ENCODE data around the gene CDH23. TPM values are rescaled to one million over a fixed set of nuclear protein-coding genes. Genes with fewer than 3 reads are reported as not detected.
A peak's percentile ranks its signal among the peaks of the same experiment; 100 is the strongest.

The CDH23 gene
- total RNA-seq, 1 donor from 2014 or later: 9.4 TPM

DNA sequence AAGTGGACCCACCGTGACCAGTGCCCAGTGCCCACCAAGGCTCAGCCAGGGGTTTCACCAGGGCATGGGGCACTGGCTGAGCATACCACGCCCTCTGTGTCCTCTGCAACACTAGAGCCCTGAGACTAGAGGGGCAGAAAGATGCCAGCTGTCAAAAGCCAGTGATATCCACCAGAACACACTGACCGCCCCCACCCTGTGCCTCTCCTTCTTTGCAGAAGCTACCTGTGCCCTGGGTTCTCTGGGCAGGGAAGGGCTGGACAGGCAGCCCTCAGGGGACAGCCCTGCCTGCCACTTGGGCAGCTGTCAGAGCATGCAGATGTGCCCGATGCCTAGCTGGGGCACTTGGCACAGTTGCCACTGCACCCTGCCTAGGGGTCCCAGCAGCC is 376.1 kb downstream of the CDH23 start:
- peak overlapping the region; percentile 80 for H3K4me3 Mint-ChIP-seq
- H3K36me3 Mint-ChIP-seq: no peaks in the 10 kb centered on the region
- peaks cover 4% of the 10 kb centered on the region for H3K9me3 Mint-ChIP-seq
- no peak overlapping the region for H3K27ac Mint-ChIP-seq
- peaks cover 12% of the 10 kb centered on the region for H3K27me3 Mint-ChIP-seq
- H3K4me1 Mint-ChIP-seq (ENCODE audit: unreplicated experiment): peaks cover 10% of the 10 kb centered on the region
- no peak for DNase-seq (ENCODE audit: extremely low spot score, unreplicated experiment)
- TF ChIP-seq, protein P1, sequence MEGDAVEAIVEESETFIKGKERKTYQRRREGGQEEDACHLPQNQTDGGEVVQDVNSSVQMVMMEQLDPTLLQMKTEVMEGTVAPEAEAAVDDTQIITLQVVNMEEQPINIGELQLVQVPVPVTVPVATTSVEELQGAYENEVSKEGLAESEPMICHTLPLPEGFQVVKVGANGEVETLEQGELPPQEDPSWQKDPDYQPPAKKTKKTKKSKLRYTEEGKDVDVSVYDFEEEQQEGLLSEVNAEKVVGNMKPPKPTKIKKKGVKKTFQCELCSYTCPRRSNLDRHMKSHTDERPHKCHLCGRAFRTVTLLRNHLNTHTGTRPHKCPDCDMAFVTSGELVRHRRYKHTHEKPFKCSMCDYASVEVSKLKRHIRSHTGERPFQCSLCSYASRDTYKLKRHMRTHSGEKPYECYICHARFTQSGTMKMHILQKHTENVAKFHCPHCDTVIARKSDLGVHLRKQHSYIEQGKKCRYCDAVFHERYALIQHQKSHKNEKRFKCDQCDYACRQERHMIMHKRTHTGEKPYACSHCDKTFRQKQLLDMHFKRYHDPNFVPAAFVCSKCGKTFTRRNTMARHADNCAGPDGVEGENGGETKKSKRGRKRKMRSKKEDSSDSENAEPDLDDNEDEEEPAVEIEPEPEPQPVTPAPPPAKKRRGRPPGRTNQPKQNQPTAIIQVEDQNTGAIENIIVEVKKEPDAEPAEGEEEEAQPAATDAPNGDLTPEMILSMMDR (conservative IDR thresholded peaks at IDR 0.05): no peak

DNA sequence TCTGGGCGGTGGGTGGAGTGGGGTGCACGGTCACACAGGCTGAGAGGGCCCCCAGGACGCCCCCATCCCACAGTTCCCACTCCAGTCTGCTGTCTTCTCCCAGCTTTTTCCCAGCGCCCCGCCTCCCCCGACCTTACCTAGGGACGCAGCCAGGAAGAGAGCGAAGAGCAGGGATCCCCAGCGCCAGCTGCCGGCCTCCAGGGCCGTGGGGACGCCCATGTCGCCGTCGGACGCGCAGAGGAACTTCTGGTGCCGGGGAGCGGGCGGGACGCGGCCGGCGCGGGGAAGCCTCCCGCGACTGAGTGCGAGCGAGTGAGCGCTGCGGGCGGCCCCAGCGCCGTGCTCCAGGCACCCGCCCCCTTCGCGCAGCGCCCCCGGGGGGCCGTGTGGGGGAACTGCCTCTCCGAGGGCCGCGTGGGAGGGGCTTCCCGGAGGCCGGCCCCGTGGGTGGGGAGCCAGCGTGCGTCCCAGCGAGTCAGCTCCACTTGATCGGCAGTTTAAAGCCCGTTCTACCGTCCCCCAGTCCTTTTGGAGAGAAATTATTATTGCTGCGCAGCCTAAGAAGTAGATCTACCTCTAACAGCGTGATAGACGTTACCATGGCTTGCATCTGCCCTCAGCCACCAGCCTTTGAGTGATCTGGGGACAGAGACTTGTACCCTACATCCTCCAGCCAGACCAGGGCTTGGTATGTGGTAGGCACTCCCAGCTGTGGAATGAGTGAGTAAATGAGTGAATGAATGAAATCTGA is 376.7 kb downstream of the CDH23 start, which contains the start of gene VSIR:
VSIR (minus strand) TSS at position 300 of the 751 bp plus-strand sequence; CDS start at position 219, 81 bp downstream.
- H3K4me1 Mint-ChIP-seq (ENCODE audit: unreplicated experiment): peaks cover 10% of the 10 kb centered on the region
- H3K4me3 Mint-ChIP-seq: peak within 1 kb of the TSS; percentile 93
- peaks cover 4% of the 10 kb centered on the region for H3K9me3 Mint-ChIP-seq
- no peaks in the 10 kb centered on the region for H3K36me3 Mint-ChIP-seq
- peak; percentile 94 for DNase-seq (ENCODE audit: extremely low spot score, unreplicated experiment)
- peaks cover 12% of the 10 kb centered on the region for H3K27me3 Mint-ChIP-seq
- TF ChIP-seq, protein P1 (conservative IDR thresholded peaks at IDR 0.05): peak; percentile 90
- H3K27ac Mint-ChIP-seq: peak within 1 kb of the TSS; percentile 99

DNA sequence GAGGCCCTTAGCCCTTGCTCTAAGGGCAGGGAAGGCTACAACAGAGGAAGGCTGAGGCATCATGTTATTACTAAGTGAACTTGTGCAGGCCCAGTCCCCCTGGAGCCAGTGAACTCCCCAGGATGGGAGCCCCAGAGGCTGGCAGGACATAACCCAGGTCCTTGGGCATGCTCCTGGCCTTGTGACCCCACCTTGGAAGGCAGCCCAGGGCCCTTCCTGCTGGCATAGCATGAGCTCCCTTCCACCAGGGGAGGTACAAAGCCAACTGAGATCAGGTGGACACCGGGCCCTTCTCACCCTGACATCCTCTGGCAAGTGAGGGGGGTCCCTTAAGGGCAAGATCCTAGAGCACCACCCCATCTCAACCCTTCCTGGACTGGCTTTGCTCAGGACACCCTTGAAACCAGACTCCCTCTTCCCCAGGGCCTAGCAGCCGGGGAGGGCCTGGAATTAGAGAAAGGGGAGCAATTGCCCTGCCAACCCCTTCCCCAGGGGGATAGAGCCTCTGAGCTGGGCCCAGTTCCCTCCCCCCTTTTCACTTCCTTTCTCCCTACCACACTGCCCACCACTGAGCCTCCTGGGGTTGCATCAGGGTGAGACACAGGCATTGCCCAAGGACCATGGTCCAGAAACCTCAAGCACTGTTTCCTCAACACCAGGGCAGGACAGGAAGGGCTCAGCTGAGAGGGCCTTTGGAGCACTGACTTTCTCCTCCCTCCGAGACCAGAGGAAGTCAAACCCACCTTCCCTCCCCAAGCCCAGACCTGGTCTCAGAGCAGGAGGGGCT is 378.4 kb downstream of the CDH23 start:
- Mint-ChIP-seq H3K27me3 (peaks cover 13% of the 10 kb centered on the region), H3K4me3 (peak overlapping the region; percentile 93), H3K27ac (peak overlapping the region; percentile 99), H3K9me3 (peaks cover 4% of the 10 kb centered on the region), H3K4me1 (ENCODE audit: unreplicated experiment) (peaks cover 4% of the 10 kb centered on the region), H3K36me3 (no peaks in the 10 kb centered on the region)
- TF ChIP-seq, protein P1 (conservative IDR thresholded peaks at IDR 0.05): no peak
- DNase-seq (ENCODE audit: extremely low spot score, unreplicated experiment): no peak

DNA sequence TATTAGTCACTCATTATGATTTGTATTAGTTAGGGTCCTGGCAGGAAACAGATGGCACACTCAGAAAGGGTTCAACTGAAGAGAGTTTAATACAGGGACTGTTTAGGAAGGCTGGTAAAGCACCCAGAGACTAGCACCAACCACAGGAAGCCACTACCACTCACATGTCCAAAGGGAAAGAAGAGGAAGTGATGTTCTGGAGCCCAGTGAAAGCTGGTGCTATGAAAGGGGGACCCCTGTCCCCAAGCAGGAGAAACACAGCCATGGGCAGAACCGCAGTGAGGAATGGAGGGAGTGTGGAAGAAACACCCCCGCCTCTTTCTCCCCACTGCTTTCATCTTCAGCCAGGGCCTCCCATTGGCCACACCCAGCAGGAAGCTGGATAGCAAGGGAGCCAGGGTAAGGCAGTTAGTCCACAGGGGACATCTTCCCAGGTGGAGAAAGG is 379.8 kb downstream of the CDH23 start:
- Mint-ChIP-seq H3K4me1 (ENCODE audit: unreplicated experiment) (peaks cover 4% of the 10 kb centered on the region), H3K36me3 (no peaks in the 10 kb centered on the region), H3K4me3 (no peak overlapping the region), H3K27me3 (peaks cover 16% of the 10 kb centered on the region), H3K27ac (no peak overlapping the region), H3K9me3 (peaks cover 4% of the 10 kb centered on the region)
- TF ChIP-seq, protein P1 (conservative IDR thresholded peaks at IDR 0.05): no peak
- no peak for DNase-seq (ENCODE audit: extremely low spot score, unreplicated experiment)

DNA sequence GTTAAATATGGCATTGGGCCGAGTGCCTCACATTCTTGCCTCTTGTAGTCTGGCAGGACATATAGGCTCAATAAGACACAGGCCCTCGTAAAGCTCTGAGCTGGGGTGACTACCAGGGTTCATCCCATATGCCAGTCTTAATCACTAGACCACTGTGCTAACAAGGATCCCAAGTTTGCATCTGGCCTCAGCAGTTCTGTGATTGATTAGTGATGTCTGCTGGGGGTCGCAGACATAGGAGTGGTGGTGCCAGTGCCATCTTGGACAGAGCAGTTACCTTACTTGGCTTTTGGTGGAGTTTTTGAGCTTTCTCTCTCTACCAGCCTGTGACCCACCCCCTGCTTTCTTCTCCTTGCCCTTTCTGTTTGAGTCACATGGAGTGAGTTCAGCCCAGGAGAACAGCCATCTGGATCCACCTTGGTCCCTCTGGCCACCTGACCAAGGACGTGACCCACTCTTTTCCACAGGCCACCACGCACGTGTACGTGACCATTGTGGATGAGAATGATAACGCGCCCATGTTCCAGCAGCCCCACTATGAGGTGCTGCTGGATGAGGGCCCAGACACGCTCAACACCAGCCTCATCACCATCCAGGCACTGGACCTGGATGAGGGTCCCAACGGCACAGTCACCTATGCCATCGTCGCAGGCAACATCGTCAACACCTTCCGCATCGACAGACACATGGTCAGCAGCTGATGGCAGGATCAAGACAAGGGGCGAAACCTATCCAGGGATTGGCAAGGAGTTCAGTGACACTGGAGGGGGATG is 380.7 kb downstream of the CDH23 start:
- Mint-ChIP-seq H3K4me1 (ENCODE audit: unreplicated experiment) (peaks cover 4% of the 10 kb centered on the region), H3K9me3 (peaks cover 4% of the 10 kb centered on the region), H3K27ac (no peak overlapping the region), H3K36me3 (no peaks in the 10 kb centered on the region), H3K27me3 (peaks cover 16% of the 10 kb centered on the region), H3K4me3 (no peak overlapping the region)
- no peak for DNase-seq (ENCODE audit: extremely low spot score, unreplicated experiment)
- TF ChIP-seq, protein P1 (conservative IDR thresholded peaks at IDR 0.05): no peak
